ENCODE data around the gene SETD3. TPM values are rescaled to one million over a fixed set of nuclear protein-coding genes. Genes with fewer than 3 reads are reported as not detected.

The SETD3 gene
- polyA plus RNA-seq, 1 donor from 2014 or later = 49.6 TPM

GRCh38 chr14:99354166-99354875 lies 126.3 kb downstream of the SETD3 start:
- no peaks in the 10 kb centered on the region for H3K79me2 ChIP-seq (replicated peaks; ENCODE audit: insufficient read depth, low read length)
- H3K27me3 ChIP-seq (ENCODE audit: insufficient read depth, low read depth, low read length) = no peaks in the 10 kb centered on the region
- H3K9me3 ChIP-seq (ENCODE audit: low read length) = no peaks in the 10 kb centered on the region
- H4K20me1 ChIP-seq (ENCODE audit: insufficient read depth) = no peaks in the 10 kb centered on the region
- no peaks in the 10 kb centered on the region for H3F3A ChIP-seq (ENCODE audit: insufficient read depth, low read length, poor library complexity, severe bottlenecking)
- H3K27ac ChIP-seq (ENCODE audit: low read length) = no peak overlapping the region
- no peak overlapping the region for H2AFZ ChIP-seq (ENCODE audit: low read depth, low read length)
- no peak for TF ChIP-seq RAD21 (conservative IDR thresholded peaks at IDR 0.05)
- no peak overlapping the region for H3K9ac ChIP-seq (ENCODE audit: low read length)
- no peak overlapping the region for H3K4me3 ChIP-seq (ENCODE audit: low read length)
- no peaks in the 10 kb centered on the region for H3K9me2 ChIP-seq (ENCODE audit: insufficient read depth, low read length)
- no peak overlapping the region for H3K4me2 ChIP-seq (ENCODE audit: low read length)
- no peaks in the 10 kb centered on the region for H3K36me3 ChIP-seq (ENCODE audit: insufficient read depth, low read length)

- H4K20me1 ChIP-seq (ENCODE audit: insufficient read depth) = no peaks in the 10 kb centered on the region
- no peak overlapping the region for H3K4me3 ChIP-seq (ENCODE audit: low read length)
- TF ChIP-seq CTCF (IDR thresholded peaks at IDR 0.05; ENCODE audit: poor library complexity, severe bottlenecking) (no peak), EZH2 (IDR thresholded peaks at IDR 0.05; ENCODE audit: borderline replicate concordance, insufficient read depth, low read length, poor library complexity, severe bottlenecking) (no peak), MXI1 (conservative IDR thresholded peaks at IDR 0.05; ENCODE audit: poor library complexity, severe bottlenecking) (no peak)
- H3K36me3 ChIP-seq (ENCODE audit: insufficient read depth, low read length) = no peaks in the 10 kb centered on the region
- H2AFZ ChIP-seq (ENCODE audit: low read depth, low read length) = no peak overlapping the region
- no peaks in the 10 kb centered on the region for H3K27me3 ChIP-seq (ENCODE audit: insufficient read depth, low read depth, low read length)
- H3K27ac ChIP-seq (ENCODE audit: low read length) = no peak overlapping the region
- no peaks in the 10 kb centered on the region for H3F3A ChIP-seq (ENCODE audit: insufficient read depth, low read length, poor library complexity, severe bottlenecking)
- no peaks in the 10 kb centered on the region for H3K79me2 ChIP-seq (replicated peaks; ENCODE audit: insufficient read depth, low read length)
- no peaks in the 10 kb centered on the region for H3K9me3 ChIP-seq (ENCODE audit: low read length)
- no peak overlapping the region for H3K4me2 ChIP-seq (ENCODE audit: low read length)
- H3K9ac ChIP-seq (ENCODE audit: low read length) = no peak overlapping the region
- no peaks in the 10 kb centered on the region for H3K9me2 ChIP-seq (ENCODE audit: insufficient read depth, low read length)
Measured at GRCh38 chr14:99352688-99353280, 127.9 kb downstream of the SETD3 start.

GRCh38 chr14:99351166-99352007 lies 129.3 kb downstream of the SETD3 start:
- TF ChIP-seq REST (IDR thresholded peaks at IDR 0.05; ENCODE audit: borderline replicate concordance) (no peak), POLR2AphosphoS5 (IDR thresholded peaks at IDR 0.05) (no peak), RAD21 (conservative IDR thresholded peaks at IDR 0.05) (no peak), TAF1 (IDR thresholded peaks at IDR 0.05; ENCODE audit: low read depth) (no peak), MXI1 (conservative IDR thresholded peaks at IDR 0.05; ENCODE audit: poor library complexity, severe bottlenecking) (no peak), EP300 (conservative IDR thresholded peaks at IDR 0.05; ENCODE audit: poor library complexity, severe bottlenecking) (no peak), CTCF (IDR thresholded peaks at IDR 0.05; ENCODE audit: poor library complexity, severe bottlenecking) (no peak), SMC3 (conservative IDR thresholded peaks at IDR 0.05; ENCODE audit: poor library complexity) (no peak), EZH2 (IDR thresholded peaks at IDR 0.05; ENCODE audit: borderline replicate concordance, insufficient read depth, low read length, poor library complexity, severe bottlenecking) (no peak)
- no peaks in the 10 kb centered on the region for H4K20me1 ChIP-seq (ENCODE audit: insufficient read depth)
- no peaks in the 10 kb centered on the region for H3F3A ChIP-seq (ENCODE audit: insufficient read depth, low read length, poor library complexity, severe bottlenecking)
- no peaks in the 10 kb centered on the region for H3K79me2 ChIP-seq (replicated peaks; ENCODE audit: insufficient read depth, low read length)
- no peak overlapping the region for H3K4me3 ChIP-seq (ENCODE audit: low read length)
- no peak overlapping the region for H3K4me2 ChIP-seq (ENCODE audit: low read length)
- no peak overlapping the region for H3K9ac ChIP-seq (ENCODE audit: low read length)
- no peak overlapping the region for H2AFZ ChIP-seq (ENCODE audit: low read depth, low read length)
- no peaks in the 10 kb centered on the region for H3K9me3 ChIP-seq (ENCODE audit: low read length)
- H3K27me3 ChIP-seq (ENCODE audit: insufficient read depth, low read depth, low read length) = no peaks in the 10 kb centered on the region
- H3K9me2 ChIP-seq (ENCODE audit: insufficient read depth, low read length) = no peaks in the 10 kb centered on the region
- H3K36me3 ChIP-seq (ENCODE audit: insufficient read depth, low read length) = no peaks in the 10 kb centered on the region
- H3K27ac ChIP-seq (ENCODE audit: low read length) = no peak overlapping the region
